IMR-90 (cell line): ENCODE results near the gene EDA. TPM values are rescaled to one million over a fixed set of nuclear protein-coding genes. Genes with fewer than 3 reads are reported as not detected.

Experiments used
- ATAC-seq: fragments of 200-7000 bp; cut with Tn5 transposase; 2 replicates; pipeline ENCODE4 v1.9.1; 2020; ENCODE audit warnings: low read depth, mild to moderate bottlenecking, moderate library complexity
- BruUV-seq: library from RNA; stranded (reverse); fragments of 400-500 nt; replicated peaks from 2 replicates; lab custom pipeline; 2021; lab: Mats Ljungman, UMichigan
- CTCF ChIA-PET: fragments of 300-600 bp; formaldehyde crosslinking; extraction: SDS; loops from one replicate; lab custom pipeline; 2021; ENCODE audit warnings: antibody characterized with exemption; lab: Yijun Ruan, JAX
- POLR2A ChIA-PET: fragments of 300-600 bp; sonication (Branson Sonifier 250); formaldehyde crosslinking; loops from one replicate; lab custom pipeline; 2022; ENCODE audit warnings: antibody characterized with exemption; ENCODE audit not compliant: unreplicated experiment; lab: Charles Lee
- DNase-seq: peaks from one replicate; pipeline ENCODE4 v3.0.0; 2013
- H2AFZ ChIP-seq: replicated peaks from 2 replicates; pipeline ENCODE3; 2013; ENCODE audit warnings: low read length, mild to moderate bottlenecking; ENCODE audit not compliant: poor library complexity
- H2AK5ac ChIP-seq: 2 replicates; pipeline ENCODE4 v1.6.1; 2013; ENCODE audit warnings: low read depth, low read length, inconsistent platforms
- H2AK9ac ChIP-seq: replicated peaks from 2 replicates; pipeline ENCODE3; 2013; ENCODE audit warnings: mild to moderate bottlenecking, low read depth, low read length, moderate library complexity; ENCODE audit not compliant: poor library complexity
- H2BK120ac ChIP-seq: 2 replicates; pipeline ENCODE4 v1.6.1; 2013; ENCODE audit warnings: low read depth, low read length, inconsistent platforms
- H2BK15ac ChIP-seq: 3 replicates; pipeline ENCODE4 v1.6.1; 2013; ENCODE audit warnings: low read depth, low read length, inconsistent platforms
- H2BK20ac ChIP-seq: 2 replicates; pipeline ENCODE4 v1.6.1; 2013; ENCODE audit warnings: low read depth, mild to moderate bottlenecking, inconsistent platforms, low read length, moderate library complexity
- H2BK5ac ChIP-seq: 2 replicates; pipeline ENCODE4 v1.6.1; 2013; ENCODE audit warnings: mild to moderate bottlenecking, low read depth, low read length, inconsistent platforms; ENCODE audit not compliant: poor library complexity, severe bottlenecking
- H3K14ac ChIP-seq: replicated peaks from 2 replicates; pipeline ENCODE4 v1.6.1; 2013; ENCODE audit warnings: low read depth, low read length, inconsistent platforms
- H3K18ac ChIP-seq: 2 replicates; pipeline ENCODE4 v1.6.1; 2013; ENCODE audit warnings: low read depth, low read length, control low read depth
- H3K23ac ChIP-seq: 2 replicates; pipeline ENCODE4 v1.6.1; 2013; ENCODE audit warnings: low read depth, low read length, inconsistent platforms
- H3K27ac ChIP-seq: 2 replicates; pipeline ENCODE4 v1.5.1; 2013; ENCODE audit warnings: mild to moderate bottlenecking, control low read depth, low read length; ENCODE audit not compliant: insufficient read depth
- H3K27me3 ChIP-seq: 2 replicates; pipeline ENCODE4 v1.6.1; 2013; ENCODE audit warnings: low read length; ENCODE audit not compliant: control insufficient read depth, insufficient read depth
- H3K36me3 ChIP-seq: 2 replicates; pipeline ENCODE4 v1.6.1; 2013; ENCODE audit warnings: low read length, mixed read lengths; ENCODE audit not compliant: control insufficient read depth, insufficient read depth
- H3K4ac ChIP-seq: 2 replicates; pipeline ENCODE4 v1.6.1; 2013; ENCODE audit warnings: low read depth, low read length, inconsistent platforms
- H3K4me1 ChIP-seq: 2 replicates; pipeline ENCODE4 v1.6.1; 2013; ENCODE audit warnings: low read length, mixed read lengths; ENCODE audit not compliant: control insufficient read depth, insufficient read depth
- H3K4me2 ChIP-seq: 2 replicates; pipeline ENCODE4 v1.6.1; 2013; ENCODE audit warnings: low read depth, mild to moderate bottlenecking, control low read depth, low read length, moderate library complexity
- H3K4me3 ChIP-seq: 2 replicates; pipeline ENCODE4 v1.5.1; 2013; ENCODE audit warnings: low read depth, mild to moderate bottlenecking, control low read depth, low read length, moderate library complexity; ENCODE audit not compliant: insufficient read depth
- H3K56ac ChIP-seq: 2 replicates; pipeline ENCODE4 v1.6.1; 2013; ENCODE audit warnings: low read length, inconsistent platforms; ENCODE audit not compliant: insufficient read depth; ENCODE audit errors: extremely low read depth
- H3K79me1 ChIP-seq, 2 experiments: 2 replicates each; pipeline ENCODE4 v1.6.1; 2013; ENCODE audit warnings: low read length in 2 of 2, inconsistent platforms in 1 of 2, low read depth in 1 of 2
- H3K9ac ChIP-seq: 2 replicates; pipeline ENCODE4 v1.6.1; 2013; ENCODE audit warnings: low read depth, low read length, control low read depth
- H3K9me1 ChIP-seq: 2 replicates; pipeline ENCODE4 v1.6.1; 2013; ENCODE audit warnings: low read length, inconsistent platforms; ENCODE audit not compliant: insufficient read depth
- H3K9me3 ChIP-seq: 2 replicates; pipeline ENCODE4 v1.6.1; 2013; ENCODE audit warnings: low read length; ENCODE audit not compliant: control insufficient read depth, insufficient read depth
- H4K20me1 ChIP-seq: 2 replicates; pipeline ENCODE4 v1.6.1; 2013; ENCODE audit warnings: low read length, inconsistent platforms; ENCODE audit not compliant: insufficient read depth
- H4K5ac ChIP-seq: 2 replicates; pipeline ENCODE4 v1.6.1; 2013; ENCODE audit warnings: mild to moderate bottlenecking, low read depth, low read length, control low read depth
- H4K8ac ChIP-seq, 2 experiments: 2 replicates each; pipeline ENCODE4 v1.6.1; 2013; ENCODE audit warnings: low read depth in 2 of 2, low read length in 2 of 2, control low read depth in 1 of 2, inconsistent platforms in 1 of 2
- H4K91ac ChIP-seq: 2 replicates; pipeline ENCODE4 v1.6.1; 2013; ENCODE audit warnings: low read depth, low read length, inconsistent platforms; ENCODE audit not compliant: insufficient read depth
- BHLHE40 ChIP-seq: fragments of 150-350 bp; IDR thresholded peaks from 2 replicates; pipeline ENCODE4 v1.6.1; 2016; ENCODE audit warnings: mild to moderate bottlenecking, low read depth, low read length
- CHD1 ChIP-seq: IDR thresholded peaks from 2 replicates; pipeline ENCODE4 v1.6.1; 2012; ENCODE audit warnings: low read depth, low read length, improper control_type of control experiment
- CTCF ChIP-seq: conservative IDR thresholded peaks from 2 replicates; pipeline ENCODE4 v1.5.1; 2012; ENCODE audit warnings: mild to moderate bottlenecking, low read depth, low read length, improper control_type of control experiment
- NFE2L2 ChIP-seq: fragments of 150-350 bp; IDR thresholded peaks from 2 replicates; pipeline ENCODE4 v1.6.1; 2016; ENCODE audit warnings: low read depth, mild to moderate bottlenecking, low read length
- RCOR1 ChIP-seq: IDR thresholded peaks from 2 replicates; pipeline ENCODE4 v1.6.1; 2012; ENCODE audit warnings: mild to moderate bottlenecking, low read length, improper control_type of control experiment; ENCODE audit not compliant: insufficient replicate concordance
- RFX5 ChIP-seq: IDR thresholded peaks from 2 replicates; pipeline ENCODE4 v1.8.0; 2012; ENCODE audit warnings: low read depth, mild to moderate bottlenecking, low read length, moderate library complexity
- SMC3 ChIP-seq: fragments of 150-350 bp; IDR thresholded peaks from 2 replicates; pipeline ENCODE4 v1.6.1; 2016; ENCODE audit warnings: low read depth, mild to moderate bottlenecking, antibody characterized with exemption, low read length, moderate library complexity
- dilution Hi-C: fragments of 300-500 bp; cut with HindIII; formaldehyde crosslinking; loops from one replicate; pipeline ENCODE4 v1.14.3; 2018; ENCODE audit warnings: low sequenced_read_pairs; ENCODE audit not compliant: unreplicated experiment
- in situ Hi-C: fragments of 300-500 bp; cut with MboI; formaldehyde crosslinking; loops from 3 replicates; pipeline ENCODE4 v1.14.3; 2019; ENCODE audit warnings: low sequenced_read_pairs, inconsistent platforms, mixed read lengths
- intact Hi-C: fragments of 100-400 bp; cut with micrococcal nuclease; formaldehyde crosslinking; loops from 2 replicates; pipeline ENCODE4 v1.10.0; 2022
- polyA plus RNA-seq, 3 experiments: library from polyadenylated mRNA; depleted of rRNA; stranded (reverse); fragments of >200 nt; gene quantifications; 2 replicates each; pipeline ENCODE4 v1.2.3, GENCODE V29; 2012; ENCODE audit warnings: low replicate concordance in 1 of 3
- total RNA-seq: library from RNA; depleted of rRNA; stranded (reverse); fragments of >200 nt; gene quantifications from 2 replicates; pipeline ENCODE4 v1.2.3, GENCODE V29; 2012
- TF ChIP-seq, protein P1 (sequence below): fragments of 150-350 bp; IDR thresholded peaks from 2 replicates; pipeline ENCODE4 v1.6.1; 2016; ENCODE audit warnings: low read depth, mild to moderate bottlenecking, low read length, moderate library complexity, borderline replicate concordance

The EDA gene
- total and polyA plus RNA-seq, 2 of the 4 experiments (the other 2 are of a cell fraction), result under 0.01 TPM; not detected in 1

- Histone ChIP-seq H3K9ac (no peak overlapping the region), H3K4ac (no peak overlapping the region), H3K27ac (no peak overlapping the region), H4K8ac (no peak overlapping the region), H3K23ac (no peak overlapping the region), H3K18ac (no peak overlapping the region), H4K20me1 (no peaks in the 10 kb centered on the region), H3K9me3 (no peaks in the 10 kb centered on the region), H3K14ac (no peak overlapping the region), H3K4me1 (no peaks in the 10 kb centered on the region), H2BK20ac (no peak overlapping the region), H2AK5ac (no peak overlapping the region), H3K9me1 (no peaks in the 10 kb centered on the region), H4K91ac (no peak overlapping the region), H2BK5ac (no peak overlapping the region), H2AFZ (no peak overlapping the region), H3K27me3 (no peaks in the 10 kb centered on the region; the same call in none of the 2 replicates), H4K5ac (no peak overlapping the region), H2BK120ac (no peak overlapping the region), H3K4me3 (no peak overlapping the region), H2AK9ac (no peak overlapping the region), H3K79me1 (no peaks in the 10 kb centered on the region), H2BK15ac (no peak overlapping the region), H3K56ac (no peak overlapping the region), H3K36me3 (no peaks in the 10 kb centered on the region), H3K4me2 (no peak overlapping the region)
- ChIA-PET POLR2A (no interaction called here), CTCF (no interaction called here)
- in situ Hi-C loops, result no loop called here
- ATAC-seq (no peak), DNase-seq (no peak)
- no TSS peak for BruUV-seq
- TF ChIP-seq BHLHE40, result no peak
- TF ChIP-seq CTCF, result no peak
- no peak for TF ChIP-seq RFX5
- TF ChIP-seq, protein P1, sequence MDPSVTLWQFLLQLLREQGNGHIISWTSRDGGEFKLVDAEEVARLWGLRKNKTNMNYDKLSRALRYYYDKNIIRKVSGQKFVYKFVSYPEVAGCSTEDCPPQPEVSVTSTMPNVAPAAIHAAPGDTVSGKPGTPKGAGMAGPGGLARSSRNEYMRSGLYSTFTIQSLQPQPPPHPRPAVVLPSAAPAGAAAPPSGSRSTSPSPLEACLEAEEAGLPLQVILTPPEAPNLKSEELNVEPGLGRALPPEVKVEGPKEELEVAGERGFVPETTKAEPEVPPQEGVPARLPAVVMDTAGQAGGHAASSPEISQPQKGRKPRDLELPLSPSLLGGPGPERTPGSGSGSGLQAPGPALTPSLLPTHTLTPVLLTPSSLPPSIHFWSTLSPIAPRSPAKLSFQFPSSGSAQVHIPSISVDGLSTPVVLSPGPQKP, result no peak
- no peak for TF ChIP-seq CHD1
- no peak for TF ChIP-seq SMC3
- no peak for TF ChIP-seq NFE2L2
- TF ChIP-seq RCOR1, result no peak
- dilution Hi-C loops, result no loop called here
- intact Hi-C loops, result no loop called here
These were observed 380.2 kb downstream of the EDA start for GRCh38 chrX:69996113-69996468.
